Hepatocyte (in vitro differentiated cells): Measurements from ENCODE around the gene MYOT.

Source experiments
- EZH2 ChIP-seq: fragments of 200-600 bp; sonication (generic); IDR thresholded peaks from 2 replicates; pipeline ENCODE4 v1.6.1; 2016; ENCODE audit warnings: antibody characterized with exemption, mild to moderate bottlenecking, borderline replicate concordance
- TF ChIP-seq, protein P1 (sequence below): fragments of 200-600 bp; sonication (generic); IDR thresholded peaks from 2 replicates; pipeline ENCODE4 v1.5.1; 2016; ENCODE audit warnings: antibody characterized with exemption, mild to moderate bottlenecking; ENCODE audit not compliant: poor library complexity

DNA sequence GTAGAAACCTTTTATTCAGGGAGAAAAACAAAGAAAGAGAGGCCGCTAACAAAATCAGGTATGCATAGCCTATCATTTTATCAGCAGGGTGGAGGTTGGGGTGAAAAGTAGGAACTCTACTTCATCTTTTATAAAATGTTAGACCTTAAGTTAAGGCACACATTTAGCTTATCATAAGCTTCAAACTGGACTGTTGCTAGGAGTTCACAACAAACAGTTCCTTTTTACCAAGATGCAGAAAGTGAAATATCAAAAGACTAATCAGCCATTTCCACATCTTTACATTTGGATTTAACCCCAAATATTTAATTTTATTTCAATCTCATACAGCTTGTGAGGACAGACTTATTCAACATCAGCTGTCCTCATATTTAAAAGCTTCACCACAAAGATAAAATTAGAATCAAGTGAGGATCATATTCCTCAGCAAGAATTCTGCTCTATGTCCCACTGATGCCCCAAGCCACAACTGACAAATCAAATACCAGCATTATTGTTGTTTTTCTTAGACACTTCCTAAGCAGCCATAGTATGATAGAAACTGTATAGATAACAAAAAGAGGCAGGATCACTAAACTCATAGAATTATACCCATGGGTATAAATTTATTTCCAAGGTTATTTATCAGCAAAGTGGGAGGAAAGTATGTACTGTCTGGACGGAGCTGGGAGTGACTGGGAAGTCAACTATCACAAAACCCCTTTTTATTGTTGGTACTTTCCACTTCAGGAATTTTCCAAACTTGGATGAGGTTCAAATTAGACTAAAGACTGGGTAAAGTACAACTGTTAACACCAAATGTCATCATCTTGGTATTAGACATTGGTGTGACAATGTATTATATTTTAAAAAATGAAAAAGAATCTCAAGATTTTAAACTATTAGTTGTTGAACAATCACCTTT is 29.9 kb upstream of the MYOT start:
- TF ChIP-seq, protein P1, sequence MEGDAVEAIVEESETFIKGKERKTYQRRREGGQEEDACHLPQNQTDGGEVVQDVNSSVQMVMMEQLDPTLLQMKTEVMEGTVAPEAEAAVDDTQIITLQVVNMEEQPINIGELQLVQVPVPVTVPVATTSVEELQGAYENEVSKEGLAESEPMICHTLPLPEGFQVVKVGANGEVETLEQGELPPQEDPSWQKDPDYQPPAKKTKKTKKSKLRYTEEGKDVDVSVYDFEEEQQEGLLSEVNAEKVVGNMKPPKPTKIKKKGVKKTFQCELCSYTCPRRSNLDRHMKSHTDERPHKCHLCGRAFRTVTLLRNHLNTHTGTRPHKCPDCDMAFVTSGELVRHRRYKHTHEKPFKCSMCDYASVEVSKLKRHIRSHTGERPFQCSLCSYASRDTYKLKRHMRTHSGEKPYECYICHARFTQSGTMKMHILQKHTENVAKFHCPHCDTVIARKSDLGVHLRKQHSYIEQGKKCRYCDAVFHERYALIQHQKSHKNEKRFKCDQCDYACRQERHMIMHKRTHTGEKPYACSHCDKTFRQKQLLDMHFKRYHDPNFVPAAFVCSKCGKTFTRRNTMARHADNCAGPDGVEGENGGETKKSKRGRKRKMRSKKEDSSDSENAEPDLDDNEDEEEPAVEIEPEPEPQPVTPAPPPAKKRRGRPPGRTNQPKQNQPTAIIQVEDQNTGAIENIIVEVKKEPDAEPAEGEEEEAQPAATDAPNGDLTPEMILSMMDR: no peak
- no peak for TF ChIP-seq EZH2
